Measurements from ENCODE around the gene CCDC142.

Gene CCDC142

DNA sequence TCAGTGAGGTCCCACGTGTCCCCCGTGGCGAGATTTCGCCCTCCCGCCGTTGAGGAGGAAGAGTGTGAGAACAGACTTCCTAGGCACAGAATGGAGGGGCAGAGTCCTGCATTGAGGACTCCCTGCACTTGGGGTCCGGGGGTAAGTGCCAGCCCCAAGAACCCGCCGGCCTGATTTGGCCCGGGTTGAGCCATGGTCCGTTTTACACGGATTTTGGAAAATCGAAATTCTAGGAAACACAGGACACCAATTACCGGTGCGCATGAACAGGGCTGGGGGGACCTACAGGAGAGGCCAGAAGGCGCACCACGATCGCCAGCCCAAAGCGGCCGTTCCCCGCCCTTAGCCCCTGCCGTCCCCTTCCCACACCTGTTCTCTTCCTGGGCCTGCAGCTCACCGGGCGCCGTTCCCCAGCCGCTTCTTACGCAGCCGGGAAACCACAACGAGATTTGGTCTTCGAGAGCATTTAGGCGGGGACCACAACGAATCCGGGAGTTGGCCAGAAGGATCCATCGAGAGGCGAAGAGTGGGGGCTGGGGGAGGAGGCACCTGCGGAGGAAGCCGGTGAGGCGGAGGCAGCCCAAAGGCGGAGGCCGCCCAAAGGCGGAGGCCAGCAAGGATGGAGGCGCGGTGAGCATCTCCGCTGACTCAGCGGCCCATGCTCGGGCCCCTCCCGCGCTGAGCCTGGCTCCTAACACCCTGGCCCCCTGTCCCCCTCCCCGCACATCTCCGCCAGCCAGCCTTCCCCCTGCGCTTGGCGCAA, 31.0 kb upstream of the CCDC142 start:
- peak; percentile 24 to 25 for DNase-seq

DNA sequence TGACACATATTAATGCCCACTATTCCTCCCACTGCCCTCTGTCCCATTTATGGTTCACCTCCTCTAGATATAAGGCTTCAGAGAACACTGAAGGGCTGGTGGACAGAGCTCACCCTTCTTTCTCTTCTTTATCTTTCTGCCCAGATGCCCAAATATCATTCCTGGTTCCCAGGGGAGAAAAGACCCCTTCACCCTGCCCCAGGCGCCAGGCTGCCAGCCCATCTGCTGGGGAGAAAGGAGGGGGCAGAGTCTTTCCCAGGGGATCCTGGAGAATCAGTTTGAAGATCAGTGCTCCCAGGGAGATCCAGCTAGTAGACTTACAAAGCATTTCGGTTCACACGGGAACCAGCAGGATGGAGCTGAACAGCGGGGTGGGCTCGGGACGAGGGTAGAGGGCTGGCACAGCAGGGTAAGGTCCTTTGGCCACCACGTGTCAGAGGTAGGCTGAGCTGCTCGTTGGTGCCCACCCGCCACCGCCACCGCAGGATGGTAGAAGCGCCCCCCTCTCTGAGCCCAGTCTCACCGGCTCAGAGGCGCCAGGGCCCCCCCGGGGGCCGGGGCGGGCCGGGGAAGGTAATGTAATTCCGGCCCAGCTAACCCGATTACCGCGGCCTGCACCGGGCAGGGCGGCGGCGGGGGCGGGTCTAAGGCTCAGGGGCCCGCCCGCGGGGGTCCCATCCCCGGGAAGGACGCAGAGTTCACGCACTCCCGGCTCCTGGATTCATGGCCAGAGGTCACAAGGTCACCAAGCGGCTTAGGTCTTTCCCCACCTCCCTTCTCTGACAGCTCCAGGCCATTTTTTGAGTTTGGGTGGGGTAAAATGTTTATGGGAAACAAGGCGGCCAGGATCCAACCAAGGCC, 30.2 kb upstream of the CCDC142 start:
- DNase-seq: no peak

- no peak for DNase-seq
Observed at GRCh38 chr2:74511104-74511989, 28.5 kb upstream of the CCDC142 start.

DNA sequence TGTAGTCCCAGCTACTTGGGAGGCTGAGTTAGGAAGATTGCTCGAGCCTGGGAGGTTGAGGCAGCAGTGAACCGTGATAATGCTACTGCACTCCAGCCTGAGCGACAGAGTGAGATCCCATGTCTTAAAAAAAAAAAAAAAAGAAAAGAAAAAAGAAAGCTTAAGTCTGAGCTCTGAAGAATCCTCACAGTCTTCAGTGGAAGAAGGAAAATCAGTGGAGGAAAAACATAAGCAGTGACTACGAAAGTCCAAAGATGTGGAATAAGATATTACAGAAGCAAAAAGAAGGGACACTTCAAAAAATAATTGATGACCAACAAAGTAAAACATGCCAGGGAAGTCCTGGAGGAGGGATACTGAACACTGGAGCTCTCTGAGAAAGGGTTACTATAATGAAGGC, 27.5 kb upstream of the CCDC142 start:
- DNase-seq: no peak

- peak in 1 of 2 experiments; percentile 13 for DNase-seq
Observed at GRCh38 chr2:74507926-74508520, 25.2 kb upstream of the CCDC142 start.

DNA sequence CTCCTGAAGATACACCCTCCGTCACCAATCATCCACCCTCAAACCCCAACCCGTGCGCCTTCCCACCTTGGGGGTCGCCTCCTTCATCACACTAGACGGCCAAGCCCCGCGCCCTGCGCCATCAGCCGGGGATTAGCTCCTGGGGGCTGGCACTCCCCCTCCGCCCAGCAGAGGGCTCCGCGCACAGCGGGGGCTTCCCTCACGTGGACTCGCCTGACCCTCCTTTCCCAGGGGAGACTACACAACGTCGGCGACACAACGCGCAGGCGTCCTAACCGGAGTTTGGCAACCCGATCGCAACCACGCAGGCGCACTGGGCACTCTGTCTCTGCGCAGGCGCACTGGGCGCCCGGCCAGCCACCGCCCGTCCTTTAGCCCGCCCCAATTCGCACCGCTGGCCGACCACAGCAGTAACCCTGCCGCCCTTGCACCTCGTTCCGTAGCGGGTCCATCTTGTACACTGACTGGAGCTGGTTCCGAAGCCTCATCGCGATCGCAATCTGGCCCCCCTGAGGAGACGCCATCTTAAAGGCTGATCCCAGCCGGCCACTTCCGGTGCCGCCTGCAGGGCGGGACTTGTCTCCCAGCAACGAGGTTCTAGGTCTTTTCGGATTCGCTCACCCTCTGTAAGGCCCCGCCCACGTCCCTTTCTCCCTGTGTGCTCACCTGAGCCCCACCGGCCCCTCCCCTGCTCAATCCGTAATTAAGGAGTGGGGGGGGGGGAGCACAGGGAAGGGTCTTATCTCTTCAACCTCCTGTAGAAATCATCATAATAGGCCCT, 24.5 kb upstream of the CCDC142 start, which contains the start of gene PCGF1:
Gene PCGF1, minus strand, starts transcription at position 551 of the 781 bp plus-strand sequence. Its CDS starts 27 bp downstream, at position 524.
- peak; percentile 99 for DNase-seq

GRCh38 chr2:74505448-74506246, 22.8 kb upstream of the CCDC142 start:
- DNase-seq: no peak

DNA sequence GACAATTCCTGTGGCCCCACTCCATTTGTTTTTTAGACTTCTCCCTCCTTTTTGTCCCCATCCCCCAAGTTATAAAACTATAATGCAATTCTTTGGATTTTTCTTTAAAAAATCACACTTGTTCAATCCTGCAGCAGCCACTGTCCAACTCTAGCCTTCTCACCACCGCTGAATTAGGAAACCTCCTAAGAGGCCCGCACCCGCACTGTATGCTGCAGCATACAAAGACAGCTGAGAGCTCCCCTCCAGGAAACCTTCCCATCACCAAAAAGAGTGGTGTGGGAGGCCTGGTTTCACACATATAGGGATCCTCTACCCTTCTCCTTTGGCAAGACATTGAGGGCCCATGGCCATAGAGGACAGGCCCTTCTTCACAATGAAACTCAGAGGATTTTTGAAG, 21.8 kb upstream of the CCDC142 start:
- DNase-seq: no peak

GRCh38 chr2:74503506-74504475, 21.0 kb upstream of the CCDC142 start:
- DNase-seq: no peak

DNA sequence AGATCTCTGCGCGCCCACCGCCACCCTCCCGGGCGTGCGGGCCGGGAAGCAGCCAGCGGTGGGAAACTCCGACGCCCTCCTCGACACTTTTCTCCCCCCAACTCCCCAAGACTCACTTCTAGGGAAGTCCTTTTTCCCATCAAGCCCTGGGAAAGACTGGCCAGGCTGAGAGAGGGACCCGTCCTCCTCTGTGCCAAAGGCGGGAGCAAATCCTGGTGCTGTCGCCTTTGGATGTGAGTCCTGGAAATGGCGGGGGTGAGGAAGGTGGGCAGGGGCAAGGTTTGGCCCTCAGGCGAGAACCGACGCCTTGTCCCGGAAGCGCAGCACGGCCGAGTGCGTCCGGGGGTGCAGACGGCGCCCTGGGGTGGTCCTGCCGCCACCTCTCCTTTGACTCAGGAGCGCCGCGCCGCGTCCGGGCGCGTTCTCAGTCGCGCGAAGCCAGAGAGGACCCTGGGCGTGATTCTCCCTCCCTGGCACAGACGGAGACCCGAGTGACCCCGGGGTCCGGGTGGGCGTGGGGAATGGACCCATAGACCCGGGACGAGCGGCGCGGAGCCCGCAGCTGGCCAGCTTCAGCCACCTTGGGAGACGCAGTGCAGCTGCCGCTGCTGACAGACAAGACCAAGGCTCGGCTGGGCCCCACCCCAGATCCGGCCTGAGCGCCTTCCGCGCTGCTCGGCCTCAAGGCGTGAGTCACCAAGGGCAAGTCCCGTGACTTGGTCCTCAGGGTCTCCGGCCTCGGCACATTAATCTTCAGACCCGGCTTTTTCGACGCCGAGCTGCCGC, 20.1 kb upstream of the CCDC142 start:
- DNase-seq: peak; percentile 21 to 45

GRCh38 chr2:74502147-74502719, 19.4 kb upstream of the CCDC142 start:
- no peak for DNase-seq

GRCh38 chr2:74501335-74502071, 18.7 kb upstream of the CCDC142 start:
- DNase-seq: no peak

DNA sequence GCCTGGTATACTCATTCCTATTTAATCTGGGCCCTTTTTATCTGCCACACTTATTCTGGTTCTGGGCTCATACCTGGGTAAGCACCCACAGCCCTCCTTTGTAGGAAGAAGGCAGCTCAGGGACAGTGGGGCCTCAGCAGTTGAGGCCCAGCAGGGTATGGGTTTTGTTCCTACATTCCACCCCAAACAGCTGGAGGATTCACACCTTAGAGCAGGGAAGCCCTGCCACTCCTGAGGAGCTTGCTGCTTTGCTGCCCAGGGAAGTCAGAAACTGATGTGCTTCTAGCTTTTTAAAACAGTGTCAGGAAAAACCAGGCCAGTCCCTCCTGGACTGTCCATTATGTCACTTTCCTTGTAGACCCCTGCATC, 17.8 kb upstream of the CCDC142 start:
- no peak for DNase-seq

GRCh38 chr2:74499940-74500577, 17.3 kb upstream of the CCDC142 start:
- no peak for DNase-seq

DNA sequence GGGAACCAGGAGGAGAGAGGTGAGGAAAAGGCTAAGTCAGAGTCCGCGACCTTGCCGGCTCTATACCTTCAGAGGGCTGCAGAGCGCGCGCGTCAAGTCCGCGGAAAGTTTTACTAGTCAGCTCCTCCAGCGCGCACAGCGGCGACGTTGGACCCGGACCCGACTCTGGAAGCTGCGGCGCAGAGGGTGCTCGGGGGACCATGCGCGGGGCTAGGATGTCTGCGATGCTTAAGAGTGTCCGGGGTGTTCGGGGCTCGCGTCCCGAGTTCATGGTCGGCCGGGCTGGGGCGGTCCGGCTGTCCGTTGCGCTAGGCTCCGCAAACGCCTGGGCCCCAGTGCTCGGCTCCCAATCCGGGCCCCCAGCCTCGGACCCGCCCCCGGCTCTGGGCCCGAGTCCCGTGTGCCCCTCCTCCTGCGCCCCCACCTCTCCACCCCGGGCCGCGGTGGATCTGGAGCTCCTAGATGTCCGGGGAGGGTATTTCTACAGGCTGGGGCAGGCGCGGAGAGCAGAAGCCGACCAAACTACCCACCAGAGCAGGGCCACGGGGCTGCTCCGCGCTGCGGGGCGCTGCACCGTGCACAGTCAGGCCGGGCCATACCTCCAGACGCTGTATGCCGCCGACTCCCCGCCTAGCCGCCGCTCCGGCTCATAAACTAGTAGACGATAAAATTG, 16.6 kb upstream of the CCDC142 start, which contains the start of gene LBX2:
Gene LBX2, minus strand, starts transcription at position 337 of the 673 bp plus-strand sequence. Its CDS starts 66 bp downstream, at position 271.
- peak; percentile 30 to 42 for DNase-seq
